HG03457 (cell line): Measurements from ENCODE around the gene HTATSF1.

ENCODE experiments used
- ATAC-seq: cut with Tn5 transposase; IDR thresholded peaks from one replicate; pipeline ENCODE4 v1.9.1; 2021; ENCODE audit warnings: moderate number of reproducible peaks; ENCODE audit not compliant: unreplicated experiment

HTATSF1 gene

GRCh38 chrX:136495043-136495442 lies 2.3 kb upstream of the HTATSF1 start:
- ATAC-seq: no peak

- ATAC-seq: no peak
Observed at GRCh38 chrX:136496186-136496763, 1.1 kb upstream of the HTATSF1 start.

GRCh38 chrX:136496764-136497555 lies 432 bp upstream of the HTATSF1 start:
- peak; percentile 70 for ATAC-seq

- ATAC-seq: no peak
Observed at GRCh38 chrX:136519069-136519468, 21.7 kb downstream of the HTATSF1 start.

- no peak for ATAC-seq
Observed at GRCh38 chrX:136523770-136524169, 26.4 kb downstream of the HTATSF1 start.

GRCh38 chrX:136525738-136526606 lies 28.6 kb downstream of the HTATSF1 start:
- no peak for ATAC-seq

- ATAC-seq: no peak
Observed at GRCh38 chrX:136528645-136529315, 31.4 kb downstream of the HTATSF1 start.

- ATAC-seq: no peak
Observed at GRCh38 chrX:136529795-136530194, 32.4 kb downstream of the HTATSF1 start.

GRCh38 chrX:136531951-136532350 lies 34.6 kb downstream of the HTATSF1 start, which contains the start of gene VGLL1:
VGLL1 (plus strand) TSS chrX:136532215; CDS start chrX:136536021, 3,806 bp downstream.
- no peak for ATAC-seq

GRCh38 chrX:136534131-136534530 lies 36.7 kb downstream of the HTATSF1 start:
- no peak for ATAC-seq

- ATAC-seq: no peak
Observed at GRCh38 chrX:136538811-136539210, 41.4 kb downstream of the HTATSF1 start.

- no peak for ATAC-seq
Observed at GRCh38 chrX:136540226-136540625, 42.8 kb downstream of the HTATSF1 start.

GRCh38 chrX:136541294-136541693 lies 43.9 kb downstream of the HTATSF1 start:
- ATAC-seq: no peak

GRCh38 chrX:136542281-136542680 lies 44.9 kb downstream of the HTATSF1 start:
- no peak for ATAC-seq

- ATAC-seq: no peak
Observed at GRCh38 chrX:136546371-136546781, 49.0 kb downstream of the HTATSF1 start.

- ATAC-seq: no peak
Observed at GRCh38 chrX:136549226-136549625, 51.8 kb downstream of the HTATSF1 start.

GRCh38 chrX:136551410-136551809 lies 54.0 kb downstream of the HTATSF1 start:
- ATAC-seq: no peak

GRCh38 chrX:136555694-136556093 lies 58.3 kb downstream of the HTATSF1 start:
- ATAC-seq: no peak
